DND-41 (cell line): Measurements from ENCODE around the gene NHEJ1.
A peak's percentile ranks its signal among the peaks of the same experiment; 100 is the strongest.

Experiments
- ATAC-seq: fragments of 200-7000 bp; cut with Tn5 transposase; 3 replicates; pipeline ENCODE4 v1.9.1; 2021; ENCODE audit warnings: low read depth; ENCODE audit not compliant: insufficient read depth
- DNase-seq: peaks from one replicate; pipeline ENCODE4 v3.0.0-alpha.2; 2020
- H2AFZ ChIP-seq: 2 replicates; pipeline ENCODE4 v1.6.0; 2012; ENCODE audit warnings: low read depth, low read length
- H3K27ac ChIP-seq: 2 replicates; pipeline ENCODE4 v1.5.1; 2012; ENCODE audit warnings: low read length, inconsistent platforms
- H3K27me3 ChIP-seq: fragments of 200-600 bp; sonication (generic); 2 replicates; pipeline ENCODE4 v1.6.0; 2012; ENCODE audit warnings: low read length, mild to moderate bottlenecking, inconsistent platforms; ENCODE audit not compliant: insufficient read depth, poor library complexity
- H3K36me3 ChIP-seq: 2 replicates; pipeline ENCODE4 v1.5.1; 2012; ENCODE audit warnings: low read length, inconsistent platforms; ENCODE audit not compliant: insufficient read depth
- H3K4me1 ChIP-seq: 2 replicates; pipeline ENCODE4 v1.5.1; 2012; ENCODE audit warnings: mild to moderate bottlenecking, low read length; ENCODE audit not compliant: insufficient read depth
- H3K4me2 ChIP-seq: 2 replicates; pipeline ENCODE4 v1.6.0; 2012; ENCODE audit warnings: mild to moderate bottlenecking, moderate library complexity, low read length, inconsistent platforms; ENCODE audit not compliant: insufficient read depth
- H3K4me3 ChIP-seq, 2 experiments: fragments of 200-600 bp in 1 of 2; shearing (Covaris generic) in 1 of 2; 2 replicates each; pipeline ENCODE4 v1.5.1; 2012 to 2016; ENCODE audit warnings: inconsistent platforms in 2 of 2, low read length in 2 of 2, mild to moderate bottlenecking in 2 of 2, low read depth in 1 of 2, moderate library complexity in 1 of 2
- H3K79me2 ChIP-seq: 2 replicates; pipeline ENCODE4 v1.6.0; 2012; ENCODE audit warnings: low read length, inconsistent platforms; ENCODE audit not compliant: insufficient read depth
- H3K9ac ChIP-seq: 2 replicates; pipeline ENCODE4 v1.6.0; 2012; ENCODE audit warnings: low read depth, mild to moderate bottlenecking, inconsistent platforms, low read length, moderate library complexity
- H3K9me3 ChIP-seq: 2 replicates; pipeline ENCODE4 v1.5.1; 2012; ENCODE audit warnings: low read length, moderate library complexity, mild to moderate bottlenecking, inconsistent platforms; ENCODE audit not compliant: insufficient read depth, severe bottlenecking
- H4K20me1 ChIP-seq: 2 replicates; pipeline ENCODE4 v1.6.0; 2012; ENCODE audit warnings: low read length; ENCODE audit not compliant: insufficient read depth
- CTCF ChIP-seq: IDR thresholded peaks from 2 replicates; pipeline ENCODE4 v1.5.1; 2012; ENCODE audit warnings: borderline replicate concordance, low read length, moderate library complexity, mild to moderate bottlenecking; ENCODE audit not compliant: poor library complexity, severe bottlenecking; ENCODE audit errors: extremely low read depth
- EZH2 ChIP-seq: IDR thresholded peaks from 3 replicates; pipeline ENCODE4 v1.6.1; 2012; ENCODE audit warnings: borderline replicate concordance, low read depth, mild to moderate bottlenecking, moderate library complexity, low read length, inconsistent platforms; ENCODE audit not compliant: severe bottlenecking

Gene NHEJ1

GRCh38 chr2:219157396-219157795, 3.2 kb downstream of the NHEJ1 start:
- no peaks in the 10 kb centered on the region for H3K9me3 ChIP-seq
- H3K4me3 ChIP-seq = no peak overlapping the region
- no peaks in the 10 kb centered on the region for H3K27me3 ChIP-seq
- H3K4me1 ChIP-seq = peaks cover 15% of the 10 kb centered on the region
- no peaks in the 10 kb centered on the region for H4K20me1 ChIP-seq
- no peak overlapping the region for H2AFZ ChIP-seq
- no peak overlapping the region for H3K27ac ChIP-seq
- H3K9ac ChIP-seq = no peak overlapping the region
- no peaks in the 10 kb centered on the region for H3K79me2 ChIP-seq
- DNase-seq = no peak
- ATAC-seq = no peak
- H3K4me2 ChIP-seq = no peak overlapping the region
- TF ChIP-seq CTCF (no peak), EZH2 (no peak)
- H3K36me3 ChIP-seq = peaks cover 12% of the 10 kb centered on the region; the same call in 1 of the 2 replicates

DNA sequence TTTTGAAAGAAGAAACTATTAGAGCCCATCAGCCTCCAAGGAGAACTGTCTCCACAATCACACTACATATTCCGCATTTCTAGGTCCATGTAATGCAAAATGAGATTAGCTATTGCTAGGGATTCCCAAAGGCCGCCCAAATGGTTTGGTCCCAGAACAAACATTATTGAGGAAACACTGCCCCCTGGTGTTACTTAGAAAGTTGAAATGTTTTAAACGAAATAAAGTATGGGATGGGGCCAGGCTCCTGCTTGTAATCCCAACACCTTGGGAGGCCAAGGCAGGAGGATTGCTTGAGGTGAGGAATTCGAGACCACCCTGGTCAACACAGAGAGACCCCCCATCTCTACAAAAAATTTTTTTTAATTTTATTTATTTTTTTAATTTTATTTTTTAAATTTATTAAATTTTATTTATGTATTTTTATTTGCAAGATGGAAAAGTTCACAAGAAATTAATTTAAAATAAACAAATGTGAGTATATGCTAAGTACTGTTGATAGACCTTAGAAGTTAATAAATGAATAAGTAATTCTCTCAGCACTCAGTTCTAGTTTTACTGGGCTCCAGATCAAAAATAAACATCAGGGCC, 5.5 kb downstream of the NHEJ1 start:
- Histone ChIP-seq H3K79me2 (no peaks in the 10 kb centered on the region), H3K36me3 (peaks cover 12% of the 10 kb centered on the region; the same call in 1 of the 2 replicates), H3K9ac (no peak overlapping the region), H3K4me3 (no peak overlapping the region), H3K9me3 (no peaks in the 10 kb centered on the region), H3K4me2 (no peak overlapping the region), H4K20me1 (no peaks in the 10 kb centered on the region), H2AFZ (no peak overlapping the region), H3K4me1 (peaks cover 6% of the 10 kb centered on the region), H3K27me3 (no peaks in the 10 kb centered on the region), H3K27ac (no peak overlapping the region)
- DNase-seq (peak; percentile 39), ATAC-seq (peak; percentile 70)
- peak; percentile 71 for TF ChIP-seq CTCF
- no peak for TF ChIP-seq EZH2

GRCh38 chr2:219149667-219150066, 10.9 kb downstream of the NHEJ1 start:
- no peak for TF ChIP-seq CTCF
- TF ChIP-seq EZH2 = no peak
- Histone ChIP-seq H3K4me2 (no peak overlapping the region), H3K9me3 (no peaks in the 10 kb centered on the region), H4K20me1 (no peaks in the 10 kb centered on the region), H3K4me1 (no peaks in the 10 kb centered on the region), H2AFZ (no peak overlapping the region), H3K79me2 (no peaks in the 10 kb centered on the region), H3K27ac (no peak overlapping the region), H3K27me3 (no peaks in the 10 kb centered on the region), H3K36me3 (peaks cover 33% of the 10 kb centered on the region), H3K9ac (no peak overlapping the region), H3K4me3 (no peak overlapping the region)
- no peak for DNase-seq
- ATAC-seq = no peak

DNA sequence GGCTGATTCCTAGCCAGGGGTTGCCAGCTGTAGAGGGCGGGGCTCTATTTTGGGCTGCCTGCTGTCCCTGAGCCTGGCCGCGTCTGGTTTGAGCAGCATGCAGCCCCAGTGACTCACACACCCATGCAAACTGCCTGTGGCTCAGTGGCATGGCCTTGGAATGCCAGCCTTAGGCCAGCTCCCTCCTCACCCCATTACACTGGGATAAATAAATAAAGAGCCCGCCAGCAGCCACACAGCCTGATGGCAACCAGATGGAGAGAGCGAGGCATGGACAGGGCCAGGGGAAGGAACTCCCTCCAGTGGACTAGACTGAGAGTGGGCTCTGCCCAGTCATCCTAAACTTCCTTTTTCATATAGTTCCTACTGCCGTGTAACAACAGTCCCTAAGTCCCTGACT, 18.3 kb downstream of the NHEJ1 start:
- Histone ChIP-seq H3K36me3 (peaks cover 37% of the 10 kb centered on the region), H3K9ac (no peak overlapping the region), H3K4me2 (no peak overlapping the region), H4K20me1 (no peaks in the 10 kb centered on the region), H2AFZ (no peak overlapping the region), H3K4me3 (no peak overlapping the region), H3K27me3 (no peaks in the 10 kb centered on the region), H3K4me1 (no peaks in the 10 kb centered on the region), H3K9me3 (no peaks in the 10 kb centered on the region), H3K27ac (no peak overlapping the region), H3K79me2 (no peaks in the 10 kb centered on the region)
- TF ChIP-seq EZH2 (no peak), CTCF (no peak)
- DNase-seq = no peak
- ATAC-seq = no peak
